Thyroid gland (tissue), 4 donors: Measurements from ENCODE around the gene ZNF385B. TPM values are rescaled to one million over a fixed set of nuclear protein-coding genes. Genes with fewer than 3 reads are reported as not detected.

Source experiments
- DNase-seq, 2 donors: peaks; one replicate each; pipeline ENCODE4 v3.0.0-alpha.2; 2019
- H3K27ac ChIP-seq, 3 donors: fragments of 200-600 bp; sonication (generic); 1 replicate in 2 of 3; 2 replicates in 1 of 3; pipeline ENCODE4 v1.5.1; 2016 to 2019; ENCODE audit warnings: mild to moderate bottlenecking in 1 of 3, moderate library complexity in 1 of 3
- H3K27me3 ChIP-seq: fragments of 200-600 bp; sonication (generic); one replicate; pipeline ENCODE4 v1.5.1; 2019
- H3K36me3 ChIP-seq, 2 donors: fragments of 200-600 bp; sonication (generic); one replicate each; pipeline ENCODE4 v1.5.1; 2016 to 2019
- H3K4me1 ChIP-seq, 2 donors: fragments of 200-600 bp; sonication (generic); one replicate each; pipeline ENCODE4 v1.5.1; 2017 to 2019
- H3K4me3 ChIP-seq, 3 donors: fragments of 200-600 bp; sonication (generic); replicated peaks in 1 of 3; 1 replicate in 2 of 3; 2 replicates in 1 of 3; pipeline ENCODE4 v1.5.1; 2016; ENCODE audit warnings: mild to moderate bottlenecking in 1 of 3
- H3K9me3 ChIP-seq: fragments of 200-600 bp; sonication (generic); one replicate; pipeline ENCODE4 v1.5.1; 2017
- POLR2A ChIP-seq, 2 donors: fragments of 450-650 bp; IDR thresholded peaks; one replicate each; pipeline ENCODE4 v1.6.1; 2017; ENCODE audit warnings: antibody characterized with exemption in 2 of 2, mild to moderate bottlenecking in 2 of 2, moderate library complexity in 1 of 2
- WGBS, 2 donors: methylation state at CpG; one replicate each; pipeline ENCODE4 v1.1.5; 2017; 5-methylcytosine and 5-hydroxymethylcytosine counted together
- intact Hi-C: fragments of 100-400 bp; cut with DNase I; formaldehyde crosslinking; loops from one replicate; pipeline ENCODE4 v1.15.1; 2023
- total RNA-seq, 4 donors: library from RNA; depleted of rRNA; stranded (reverse); fragments of >200 nt; gene quantifications; one replicate each; pipeline ENCODE4 v1.2.3, GENCODE V29; 2016
- TF ChIP-seq, protein P1 (sequence below), 6 experiments: fragments of 200-600 bp in 3 of 6; fragments of 450-650 bp in 3 of 6; sonication (generic) in 3 of 6; IDR thresholded peaks; one replicate each; pipeline ENCODE4 v1.5.1; 2016 to 2019; ENCODE audit warnings: antibody characterized with exemption in 6 of 6, mild to moderate bottlenecking in 2 of 6, inconsistent platforms in 1 of 6, moderate library complexity in 1 of 6

The ZNF385B gene
- total RNA-seq, 4 donors from 2014 or later: 1.3 to 2.8 (median 1.8) TPM

DNA sequence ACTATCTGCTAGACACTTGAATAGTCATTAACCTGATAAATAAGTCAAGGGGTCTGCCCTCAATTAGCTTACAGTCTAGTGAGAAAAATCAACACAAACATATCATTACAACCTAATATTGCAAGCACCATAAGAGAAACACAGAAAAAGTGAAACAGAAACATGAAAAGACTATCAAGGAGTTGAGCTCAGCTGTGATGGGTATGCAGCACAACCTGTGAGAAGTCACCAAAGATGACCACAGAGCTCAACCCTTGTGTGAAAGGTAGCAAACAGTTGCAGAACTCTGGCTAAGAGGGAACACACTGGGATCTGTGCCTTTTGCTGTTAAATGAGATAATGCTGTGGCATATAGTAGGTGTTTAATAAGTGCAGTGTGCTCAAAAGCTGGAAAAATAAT is 11.7 kb downstream of the ZNF385B start:
- intact Hi-C loops: no loop called here
- no peaks in the 10 kb centered on the region for H3K9me3 ChIP-seq

DNA sequence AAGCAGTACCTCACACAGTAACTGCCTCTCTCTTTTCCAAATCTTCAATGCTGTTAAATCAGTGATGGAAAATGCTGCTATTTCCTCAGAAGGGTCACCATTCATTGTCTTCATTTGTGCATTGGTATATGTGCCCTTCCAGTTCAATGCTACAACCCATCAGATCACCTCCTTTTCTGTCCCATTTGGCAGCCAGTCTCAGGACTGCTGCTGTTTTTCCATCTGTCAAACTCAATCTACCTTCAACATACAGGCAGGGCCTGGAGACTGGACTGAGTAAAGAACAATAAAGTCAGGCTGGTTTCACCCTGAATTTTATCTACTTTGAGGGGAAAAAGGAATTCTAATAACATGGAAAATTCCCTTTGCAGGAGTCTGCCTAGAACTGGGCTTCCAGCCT is 17.9 kb downstream of the ZNF385B start:
- Histone ChIP-seq H3K4me1 (no peaks in the 10 kb centered on the region), H3K27me3 (no peaks in the 10 kb centered on the region), H3K9me3 (no peaks in the 10 kb centered on the region), H3K36me3 (no peaks in the 10 kb centered on the region), H3K4me3 (no peak overlapping the region), H3K27ac (no peak overlapping the region)
- intact Hi-C loops: no loop called here
- DNase-seq: no peak
- TF ChIP-seq, protein P1, sequence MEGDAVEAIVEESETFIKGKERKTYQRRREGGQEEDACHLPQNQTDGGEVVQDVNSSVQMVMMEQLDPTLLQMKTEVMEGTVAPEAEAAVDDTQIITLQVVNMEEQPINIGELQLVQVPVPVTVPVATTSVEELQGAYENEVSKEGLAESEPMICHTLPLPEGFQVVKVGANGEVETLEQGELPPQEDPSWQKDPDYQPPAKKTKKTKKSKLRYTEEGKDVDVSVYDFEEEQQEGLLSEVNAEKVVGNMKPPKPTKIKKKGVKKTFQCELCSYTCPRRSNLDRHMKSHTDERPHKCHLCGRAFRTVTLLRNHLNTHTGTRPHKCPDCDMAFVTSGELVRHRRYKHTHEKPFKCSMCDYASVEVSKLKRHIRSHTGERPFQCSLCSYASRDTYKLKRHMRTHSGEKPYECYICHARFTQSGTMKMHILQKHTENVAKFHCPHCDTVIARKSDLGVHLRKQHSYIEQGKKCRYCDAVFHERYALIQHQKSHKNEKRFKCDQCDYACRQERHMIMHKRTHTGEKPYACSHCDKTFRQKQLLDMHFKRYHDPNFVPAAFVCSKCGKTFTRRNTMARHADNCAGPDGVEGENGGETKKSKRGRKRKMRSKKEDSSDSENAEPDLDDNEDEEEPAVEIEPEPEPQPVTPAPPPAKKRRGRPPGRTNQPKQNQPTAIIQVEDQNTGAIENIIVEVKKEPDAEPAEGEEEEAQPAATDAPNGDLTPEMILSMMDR (IDR thresholded peaks at IDR 0.05): no peak
- TF ChIP-seq POLR2A (IDR thresholded peaks at IDR 0.05): no peak

More for the DNA sequence above, 11.7 kb downstream of the ZNF385B start:
- no peak overlapping the region for H3K27ac ChIP-seq
- no peaks in the 10 kb centered on the region for H3K27me3 ChIP-seq
- no peak for TF ChIP-seq POLR2A (IDR thresholded peaks at IDR 0.05)
- TF ChIP-seq, protein P1 (IDR thresholded peaks at IDR 0.05): no peak
- no peaks in the 10 kb centered on the region for H3K4me1 ChIP-seq
- H3K4me3 ChIP-seq: no peak overlapping the region
- DNase-seq: no peak
- no peaks in the 10 kb centered on the region for H3K36me3 ChIP-seq

DNA sequence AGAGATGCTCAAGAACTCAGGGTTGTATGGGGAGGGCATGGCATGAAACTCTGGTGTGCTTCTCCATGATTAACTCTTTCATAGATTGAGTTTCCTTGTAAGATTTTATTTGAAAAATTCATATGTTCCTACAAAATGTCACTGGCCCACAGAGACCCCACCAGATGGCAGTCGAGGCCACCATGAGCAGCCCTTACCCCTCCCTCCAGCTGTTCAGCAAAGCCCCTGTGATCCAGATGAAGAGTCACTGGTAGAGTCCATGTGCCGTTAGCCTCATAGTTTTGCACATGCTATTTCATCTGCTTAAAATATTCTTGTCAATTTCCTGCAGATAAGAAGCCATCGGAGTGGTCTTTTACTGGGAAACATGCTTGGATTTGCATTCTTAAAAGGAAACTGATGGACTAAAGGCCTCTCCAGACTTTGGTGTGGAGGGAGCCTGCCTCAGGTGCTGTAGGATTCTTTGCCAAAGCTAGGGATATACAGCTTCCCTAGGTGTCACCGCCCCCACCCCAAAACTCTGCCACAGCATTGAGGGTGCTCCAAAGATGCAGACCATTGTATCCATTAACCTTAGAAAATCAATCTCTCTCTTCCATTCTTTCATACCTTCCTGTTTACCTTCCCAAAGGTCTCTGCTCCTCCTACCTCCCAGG is 18.8 kb downstream of the ZNF385B start:
- H3K36me3 ChIP-seq: no peaks in the 10 kb centered on the region
- no peak overlapping the region for H3K4me3 ChIP-seq
- no peaks in the 10 kb centered on the region for H3K9me3 ChIP-seq
- TF ChIP-seq POLR2A (IDR thresholded peaks at IDR 0.05): no peak
- TF ChIP-seq, protein P1 (IDR thresholded peaks at IDR 0.05): no peak
- 48 to 54% methylated on average over 4 of the region's 4 CpGs for WGBS, 2 donors
- intact Hi-C loops: no loop called here
- H3K27ac ChIP-seq: no peak overlapping the region
- DNase-seq: peak in 1 of 2 donors; percentile 2
- no peaks in the 10 kb centered on the region for H3K27me3 ChIP-seq
- H3K4me1 ChIP-seq: no peaks in the 10 kb centered on the region

DNA sequence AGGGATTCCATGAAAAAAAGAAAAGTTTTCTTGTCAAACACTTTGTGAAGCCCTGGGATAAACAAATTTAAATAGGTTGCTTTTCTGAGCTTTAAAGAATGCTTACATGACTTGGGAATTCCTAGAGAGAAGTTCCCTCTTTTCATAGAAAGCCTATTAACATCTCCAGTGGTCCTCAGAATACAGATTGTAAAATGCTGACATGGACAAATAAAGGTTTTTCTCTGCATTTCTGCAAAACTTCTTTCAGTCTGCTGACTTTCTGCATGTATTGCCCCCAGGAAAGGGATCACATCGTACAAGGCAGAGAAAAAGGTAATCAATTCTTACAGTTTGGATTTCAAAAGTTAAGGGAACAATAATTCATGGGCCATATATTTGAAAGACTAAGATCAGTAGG is 20.6 kb downstream of the ZNF385B start:
- H3K27me3 ChIP-seq: no peaks in the 10 kb centered on the region
- H3K9me3 ChIP-seq: no peaks in the 10 kb centered on the region
- H3K4me3 ChIP-seq: no peak overlapping the region
- no peaks in the 10 kb centered on the region for H3K4me1 ChIP-seq
- no peaks in the 10 kb centered on the region for H3K36me3 ChIP-seq
- intact Hi-C loops: no loop called here
- DNase-seq: no peak
- no peak overlapping the region for H3K27ac ChIP-seq
- 80 to 92% methylated on average over 1 of the region's 1 CpG for WGBS, 2 donors
- TF ChIP-seq, protein P1 (IDR thresholded peaks at IDR 0.05): no peak

DNA sequence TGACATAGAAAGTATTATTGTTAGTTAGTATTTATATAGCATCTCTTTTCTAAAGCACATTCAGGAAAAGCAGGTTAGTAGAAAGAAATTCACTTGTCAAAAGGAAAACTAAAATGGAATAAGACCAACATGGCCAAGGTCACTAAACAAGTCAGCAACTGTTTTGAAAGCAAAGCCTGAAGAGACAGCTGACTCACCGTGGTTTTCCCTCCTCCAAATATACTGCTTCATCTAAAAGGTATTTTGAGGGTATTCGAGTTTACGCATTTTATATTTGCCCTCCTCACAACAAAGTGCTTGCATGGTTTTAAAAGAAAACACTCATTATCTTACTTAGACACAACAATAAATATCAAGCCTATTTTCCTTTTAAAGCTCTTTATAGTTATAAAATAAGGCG is 24.0 kb downstream of the ZNF385B start:
- no peaks in the 10 kb centered on the region for H3K27me3 ChIP-seq
- no peak overlapping the region for H3K4me3 ChIP-seq
- no peak for DNase-seq
- no peaks in the 10 kb centered on the region for H3K9me3 ChIP-seq
- TF ChIP-seq, protein P1 (IDR thresholded peaks at IDR 0.05): no peak
- TF ChIP-seq POLR2A (IDR thresholded peaks at IDR 0.05): no peak
- 70 to 79% methylated on average over 4 of the region's 4 CpGs for WGBS, 2 donors
- no peaks in the 10 kb centered on the region for H3K4me1 ChIP-seq
- intact Hi-C loops: no loop called here
- H3K36me3 ChIP-seq: no peaks in the 10 kb centered on the region
- H3K27ac ChIP-seq: no peak overlapping the region
